NK-92 (cell line): Measurements from ENCODE around the gene ZNF860.
"Not testable (repeated sequence)": the region's sequence is repeated elsewhere in the genome, so short reads cannot be mapped to it uniquely, and the experiment has no call there.

Experiments
- DNase-seq: peaks from one replicate; lab custom pipeline; 2025; ENCODE audit not compliant: unreplicated experiment; lab: John Stamatoyannopoulos, UW

ZNF860 gene

GRCh38 chr3:31995026-31995425 lies 13.5 kb downstream of the ZNF860 start:
- DNase-seq: not testable (repeated sequence)

- no peak for DNase-seq
These were observed 14.6 kb downstream of the ZNF860 start for GRCh38 chr3:31996195-31996594.

DNA sequence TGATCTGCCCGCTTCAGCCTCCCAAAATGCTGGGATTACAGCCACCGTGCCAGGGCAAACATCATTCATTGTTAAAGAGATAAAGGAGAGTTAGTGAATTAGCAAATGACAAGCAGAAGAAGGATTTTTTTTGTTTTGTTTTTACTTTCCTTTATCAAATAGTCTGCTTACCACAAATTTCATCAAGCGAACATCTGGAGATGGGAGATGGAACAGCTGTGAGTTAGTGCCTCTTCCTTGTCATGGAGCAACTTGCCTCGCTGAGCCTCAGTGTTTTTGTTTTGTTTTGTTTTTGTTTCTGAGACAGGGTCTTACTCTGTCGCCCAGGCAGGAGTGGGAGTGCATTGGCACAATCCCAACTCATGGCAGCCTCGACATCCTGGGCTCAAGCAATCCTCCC lies 15.9 kb downstream of the ZNF860 start:
- DNase-seq: no peak

DNA sequence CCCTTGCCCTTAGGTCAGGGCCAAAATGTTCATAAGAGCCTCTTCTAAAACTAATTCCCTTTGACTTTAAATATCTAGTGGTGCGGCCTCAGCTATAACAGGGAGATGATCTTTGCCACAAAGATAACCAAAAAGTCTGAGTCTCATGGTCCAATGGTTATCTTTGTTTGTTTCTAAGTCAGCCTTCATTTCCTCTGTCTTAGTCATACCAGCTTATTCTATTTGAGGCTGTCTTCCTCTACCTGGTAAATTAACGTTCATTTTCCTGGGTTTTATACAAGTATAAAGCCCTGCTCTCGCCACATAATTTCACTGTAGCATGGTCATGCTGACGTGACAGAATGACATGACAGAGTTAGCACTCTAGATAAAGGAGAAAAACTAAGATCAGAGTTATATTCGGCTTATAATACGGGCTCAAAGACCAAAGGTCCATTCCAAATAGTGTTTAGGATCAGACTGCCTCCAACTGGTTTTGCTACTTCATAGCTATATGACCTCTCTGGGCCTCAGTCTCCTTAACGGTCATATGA lies 18.4 kb downstream of the ZNF860 start:
- no peak for DNase-seq

GRCh38 chr3:32000877-32001276 lies 19.3 kb downstream of the ZNF860 start:
- no peak for DNase-seq

DNA sequence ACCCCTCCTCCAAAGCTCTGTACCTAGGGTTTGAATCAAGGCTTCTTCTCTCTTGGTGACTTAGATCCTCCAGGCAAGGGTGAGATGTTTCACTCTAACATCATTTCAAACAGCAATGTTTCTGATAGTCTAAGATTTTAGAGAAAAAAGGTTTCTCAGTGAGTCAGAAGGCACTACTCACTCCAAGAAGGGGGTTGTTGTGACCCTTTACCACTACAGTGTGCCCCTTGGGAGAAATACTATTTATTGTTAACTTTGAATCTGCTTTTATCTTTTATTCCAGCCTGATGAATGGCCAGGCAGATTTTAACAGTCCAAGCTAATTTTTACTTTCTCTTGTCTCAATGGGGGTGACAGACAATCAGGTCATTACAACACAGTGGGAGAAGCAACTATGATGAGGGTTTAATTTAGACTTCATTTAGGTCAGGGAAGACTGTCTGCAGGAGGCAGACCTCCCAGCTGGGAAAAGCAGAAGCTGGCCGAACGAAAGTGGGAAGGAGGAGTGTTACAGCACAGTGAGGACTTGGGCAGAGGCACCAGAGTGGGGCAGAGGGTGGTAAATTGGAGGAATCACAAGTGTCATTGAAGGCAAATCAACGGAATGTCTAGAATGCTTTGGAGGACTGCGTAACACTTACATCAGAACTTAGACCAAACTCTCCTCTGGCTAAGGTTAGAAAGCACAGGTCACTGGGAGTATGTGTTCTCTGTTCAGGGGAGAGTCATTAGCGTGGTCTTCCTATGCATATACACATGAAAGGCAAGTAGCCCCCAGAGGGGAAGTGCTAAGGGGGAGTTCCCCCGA lies 21.2 kb downstream of the ZNF860 start:
- DNase-seq: no peak

GRCh38 chr3:32003380-32003779 lies 21.8 kb downstream of the ZNF860 start:
- DNase-seq: no peak

GRCh38 chr3:32004113-32004765 lies 22.7 kb downstream of the ZNF860 start:
- DNase-seq: no peak

DNA sequence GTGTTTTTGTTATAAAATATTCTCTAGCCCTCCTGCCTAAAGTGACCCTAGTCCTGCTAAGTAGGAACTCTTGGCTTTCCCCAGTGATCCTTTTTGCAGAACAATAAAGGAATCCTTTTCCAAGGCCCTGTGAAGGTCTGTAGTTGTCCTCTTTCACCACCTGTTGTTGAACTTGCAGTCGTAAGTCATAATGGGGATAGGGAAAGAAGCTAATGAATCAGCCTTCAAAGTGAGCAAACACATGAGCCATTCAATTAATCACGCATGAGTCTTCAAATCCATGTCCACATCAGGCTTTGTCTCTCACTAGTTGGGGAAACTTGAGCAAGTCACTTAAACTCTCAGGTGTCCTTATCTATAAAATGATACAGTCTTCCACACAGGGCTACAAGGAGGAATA lies 27.6 kb downstream of the ZNF860 start:
- no peak for DNase-seq

- no peak for DNase-seq
These were observed 28.4 kb downstream of the ZNF860 start for GRCh38 chr3:32009957-32010356.

GRCh38 chr3:32010699-32011098 lies 29.1 kb downstream of the ZNF860 start:
- not testable (repeated sequence) for DNase-seq

GRCh38 chr3:32015638-32016037 lies 34.1 kb downstream of the ZNF860 start:
- not testable (repeated sequence) for DNase-seq

GRCh38 chr3:32017286-32017685 lies 35.7 kb downstream of the ZNF860 start:
- no peak for DNase-seq

DNA sequence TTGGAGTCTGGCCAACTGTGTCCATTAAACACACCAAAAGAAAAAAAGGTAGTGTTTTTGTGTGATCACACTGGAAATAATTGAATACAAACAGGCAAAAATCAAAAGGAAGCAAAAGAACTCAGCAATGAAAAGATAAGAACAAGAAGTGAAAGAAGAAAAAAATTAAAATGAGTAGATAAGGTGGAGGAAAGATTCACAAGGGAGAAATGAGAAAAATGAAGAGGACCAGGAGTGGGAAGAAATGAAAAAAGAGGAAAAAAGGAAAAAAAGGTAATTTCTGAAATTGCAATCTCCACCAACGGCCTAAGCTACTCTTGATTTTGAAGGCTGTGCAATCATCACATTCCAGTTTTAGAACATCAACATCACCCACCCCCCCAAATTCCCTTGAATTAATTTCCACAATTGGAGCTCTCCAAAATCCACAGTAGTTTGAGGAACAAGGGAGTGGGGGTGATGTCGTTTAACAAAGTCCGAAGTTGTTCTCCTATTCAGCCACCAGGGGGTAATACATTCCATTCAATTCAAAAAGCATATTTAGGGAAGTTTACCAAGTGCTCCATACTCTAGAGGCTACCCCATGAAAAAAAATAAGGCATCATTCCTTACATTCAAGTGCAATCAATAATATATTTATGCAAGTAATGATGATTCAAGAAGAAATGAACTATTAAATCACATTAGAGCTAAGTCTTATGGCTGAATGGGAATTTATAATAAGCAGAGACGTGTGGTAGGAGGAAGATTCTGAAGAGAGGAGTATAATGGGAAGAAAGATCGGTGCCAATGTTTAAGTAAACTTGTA lies 37.4 kb downstream of the ZNF860 start:
- DNase-seq: no peak

GRCh38 chr3:32021155-32021554 lies 39.6 kb downstream of the ZNF860 start:
- DNase-seq: no peak

DNA sequence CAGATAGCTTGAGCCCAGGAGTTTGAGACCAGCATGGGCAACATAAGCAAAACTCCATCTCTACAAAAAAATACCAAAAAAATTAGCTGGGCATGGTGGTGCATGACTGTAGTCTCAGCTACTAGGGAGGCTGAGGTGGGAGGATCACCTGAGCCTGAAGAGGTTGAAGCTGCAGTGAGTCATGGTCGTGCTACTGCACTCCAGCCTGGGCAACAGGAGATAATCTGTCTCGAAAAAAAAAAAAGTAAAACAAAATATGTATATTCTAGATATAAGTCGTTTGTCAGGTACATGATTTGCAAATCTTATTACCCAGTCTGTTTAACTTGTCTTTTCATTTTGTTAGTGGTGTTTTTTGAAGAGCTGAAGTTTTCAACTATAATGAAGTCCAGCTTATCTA lies 40.2 kb downstream of the ZNF860 start:
- DNase-seq: no peak

DNA sequence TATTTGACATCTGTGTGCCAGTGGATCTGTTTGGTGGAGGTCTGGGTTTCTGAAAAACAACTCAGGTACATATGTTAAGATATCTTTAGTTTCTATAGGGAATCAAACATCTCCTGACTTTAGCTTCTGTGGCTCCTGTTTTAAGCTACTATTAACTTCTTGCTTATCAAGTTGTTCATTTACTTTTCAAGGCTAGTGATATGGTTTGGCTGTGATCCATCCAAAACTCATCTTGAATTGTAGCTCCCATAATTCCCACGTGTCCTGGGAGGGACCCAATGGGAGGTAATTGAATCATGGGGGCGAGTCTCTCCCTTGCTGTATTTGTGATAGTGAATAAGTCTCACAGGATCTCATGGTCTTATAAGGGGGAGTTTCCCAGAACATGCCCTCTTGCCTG lies 41.4 kb downstream of the ZNF860 start:
- no peak for DNase-seq

GRCh38 chr3:32026593-32026992 lies 45.0 kb downstream of the ZNF860 start:
- DNase-seq: no peak

- no peak for DNase-seq
These were observed 56.4 kb downstream of the ZNF860 start for GRCh38 chr3:32037932-32038267.

GRCh38 chr3:32041316-32041715 lies 59.8 kb downstream of the ZNF860 start:
- no peak for DNase-seq
